Measurements from ENCODE around the gene CDH8.

Gene CDH8

GRCh38 chr16:61684541-61684940 is 351.7 kb downstream of the CDH8 start:
- H3K4me3 ChIP-seq (ENCODE audit: control insufficient read depth, low read depth, low read length) = no peak overlapping the region
- TF ChIP-seq CTCF (conservative IDR thresholded peaks at IDR 0.05; ENCODE audit: control insufficient read depth, insufficient read depth, low read depth, low read length) = no peak
- no peak for DNase-seq (ENCODE audit: low read depth)

GRCh38 chr16:61681673-61682072 is 354.6 kb downstream of the CDH8 start:
- no peak overlapping the region for H3K4me3 ChIP-seq (ENCODE audit: control insufficient read depth, low read depth, low read length)
- TF ChIP-seq CTCF (conservative IDR thresholded peaks at IDR 0.05; ENCODE audit: control insufficient read depth, insufficient read depth, low read depth, low read length) = no peak
- DNase-seq (ENCODE audit: low read depth) = no peak

- H3K4me3 ChIP-seq (ENCODE audit: control insufficient read depth, low read depth, low read length) = no peak overlapping the region
- DNase-seq (ENCODE audit: low read depth) = no peak
- TF ChIP-seq CTCF (conservative IDR thresholded peaks at IDR 0.05; ENCODE audit: control insufficient read depth, insufficient read depth, low read depth, low read length) = no peak
Observed at GRCh38 chr16:61681124-61681523, 355.1 kb downstream of the CDH8 start.

GRCh38 chr16:61678182-61678581 is 358.1 kb downstream of the CDH8 start:
- TF ChIP-seq CTCF (conservative IDR thresholded peaks at IDR 0.05; ENCODE audit: control insufficient read depth, insufficient read depth, low read depth, low read length) = no peak

GRCh38 chr16:61677776-61678175 is 358.5 kb downstream of the CDH8 start:
- no peak for TF ChIP-seq CTCF (conservative IDR thresholded peaks at IDR 0.05; ENCODE audit: control insufficient read depth, insufficient read depth, low read depth, low read length)
- DNase-seq (ENCODE audit: low read depth) = no peak
- no peak overlapping the region for H3K4me3 ChIP-seq (ENCODE audit: control insufficient read depth, low read depth, low read length)

More at GRCh38 chr16:61678182-61678581, 358.1 kb downstream of the CDH8 start:
- DNase-seq (ENCODE audit: low read depth) = no peak
- H3K4me3 ChIP-seq (ENCODE audit: control insufficient read depth, low read depth, low read length) = no peak overlapping the region

GRCh38 chr16:61676740-61677139 is 359.5 kb downstream of the CDH8 start:
- H3K4me3 ChIP-seq (ENCODE audit: control insufficient read depth, low read depth, low read length) = no peak overlapping the region
- TF ChIP-seq CTCF (conservative IDR thresholded peaks at IDR 0.05; ENCODE audit: control insufficient read depth, insufficient read depth, low read depth, low read length) = no peak
- DNase-seq (ENCODE audit: low read depth) = no peak

GRCh38 chr16:61671161-61671560 is 365.1 kb downstream of the CDH8 start:
- H3K4me3 ChIP-seq (ENCODE audit: control insufficient read depth, low read depth, low read length) = no peak overlapping the region
- DNase-seq (ENCODE audit: low read depth) = no peak
- no peak for TF ChIP-seq CTCF (conservative IDR thresholded peaks at IDR 0.05; ENCODE audit: control insufficient read depth, insufficient read depth, low read depth, low read length)
